COLO668 (cell line): ENCODE data around the gene PNLIP.

Experiments used
- DNase-seq: peaks from one replicate; lab custom pipeline; 2025; ENCODE audit not compliant: unreplicated experiment; lab: John Stamatoyannopoulos, UW

The PNLIP gene

DNA sequence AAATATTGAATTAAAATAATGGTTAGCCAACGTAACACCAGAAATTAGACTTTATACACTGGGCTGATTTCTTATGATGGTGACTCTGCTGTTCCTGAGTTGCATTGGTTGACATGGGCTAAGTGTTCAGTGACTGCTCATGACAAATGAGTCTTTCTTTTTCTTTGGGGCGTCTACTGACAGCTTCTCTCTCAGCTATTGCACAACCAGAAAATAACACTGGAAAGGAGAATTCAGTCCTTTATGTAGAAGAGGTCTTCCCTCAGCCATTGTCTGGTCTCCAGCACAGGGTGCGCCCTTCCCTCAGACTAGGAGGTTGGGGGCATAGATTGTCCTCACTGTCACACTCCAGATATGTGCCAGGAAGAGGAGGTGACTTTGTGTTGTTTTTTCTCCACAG is 21.6 kb downstream of the PNLIP start:
- no peak for DNase-seq

DNA sequence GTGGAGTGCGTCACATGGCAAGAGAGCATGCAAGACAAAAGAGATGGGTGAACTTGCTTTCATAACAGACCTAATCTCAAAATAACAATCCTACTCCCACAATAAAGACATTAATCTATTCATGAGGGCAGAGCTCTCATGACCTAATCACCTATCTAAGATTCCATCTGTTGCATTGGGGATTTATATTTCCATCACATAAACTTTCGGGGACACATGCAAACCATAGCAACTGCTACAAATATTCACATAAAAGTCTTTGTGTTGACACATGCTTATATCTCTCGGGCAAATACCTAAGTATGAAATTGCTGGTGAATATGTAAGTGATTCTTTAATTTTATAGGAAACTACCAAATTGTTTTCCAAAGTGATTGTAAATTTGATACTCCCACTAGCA is 29.1 kb downstream of the PNLIP start:
- DNase-seq: no peak

DNA sequence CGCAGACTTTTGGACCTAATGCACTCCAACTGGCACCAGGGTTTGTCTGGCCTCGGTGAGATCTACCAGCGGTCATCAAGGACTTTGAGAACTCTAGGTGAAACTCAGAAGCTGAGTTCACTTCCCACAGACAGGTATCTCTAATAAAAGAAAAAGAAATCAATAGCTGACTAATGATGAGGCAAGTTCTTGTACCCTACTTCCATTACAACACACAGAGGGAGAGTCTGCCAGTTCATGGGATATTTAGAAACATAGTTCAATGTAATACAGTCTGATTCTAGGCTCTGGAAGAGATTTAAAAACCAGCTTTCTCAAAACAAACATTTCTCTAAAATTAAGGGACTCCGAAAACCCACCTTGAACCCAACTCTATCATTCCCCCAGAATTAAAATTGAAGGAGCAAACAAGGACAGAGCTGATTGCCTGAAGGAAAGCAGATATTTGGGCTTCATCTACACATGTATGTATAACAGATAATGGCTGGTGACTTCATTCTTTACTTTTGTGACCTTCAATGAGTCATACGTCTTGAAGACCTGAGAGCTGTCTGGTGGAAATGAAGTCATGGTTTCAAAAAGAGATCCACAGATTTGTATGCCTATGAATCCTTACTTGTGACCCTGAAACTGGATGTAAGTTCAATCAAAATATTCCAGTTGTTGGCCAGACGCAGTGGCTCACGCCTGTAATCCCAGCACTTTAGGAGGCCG is 42.3 kb downstream of the PNLIP start:
- no peak for DNase-seq

DNA sequence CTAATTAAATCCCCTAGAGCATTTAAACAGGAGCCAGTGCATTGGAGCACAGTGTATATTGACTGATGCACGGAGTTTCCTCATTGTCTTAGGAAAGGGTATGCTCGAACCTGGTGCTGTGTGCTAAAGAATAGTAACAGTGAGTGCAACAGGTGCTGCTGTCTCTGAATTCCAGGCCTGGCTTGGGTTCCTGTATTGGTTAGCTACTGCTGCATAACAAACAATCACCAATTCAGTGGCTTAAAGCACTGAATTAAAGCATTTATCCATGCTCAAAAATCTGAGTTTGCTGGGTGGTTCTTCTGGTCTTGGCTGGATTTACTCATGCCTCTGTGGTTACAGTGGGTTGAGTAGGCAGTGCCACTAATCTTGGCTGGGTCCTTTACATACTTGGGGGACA is 43.3 kb downstream of the PNLIP start:
- no peak for DNase-seq

DNA sequence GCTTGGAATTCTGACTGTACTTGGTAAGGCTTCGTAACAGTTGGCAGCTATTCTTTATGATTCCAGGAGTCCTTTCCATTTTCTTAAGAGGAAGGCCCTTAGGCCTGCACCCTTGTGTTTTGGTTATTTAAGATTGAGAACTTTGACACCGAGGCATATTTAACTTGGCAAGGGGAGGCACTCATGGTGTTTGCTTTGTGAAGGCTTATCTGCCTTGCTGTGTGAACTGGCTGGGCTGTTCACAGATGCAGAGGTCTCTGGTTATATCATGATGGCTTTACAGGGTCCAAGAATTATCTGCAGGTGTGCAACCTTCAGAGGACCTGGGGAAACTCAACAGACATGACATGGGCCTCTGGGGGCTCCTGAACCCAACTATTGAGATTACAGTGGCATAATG is 44.2 kb downstream of the PNLIP start:
- DNase-seq: no peak

DNA sequence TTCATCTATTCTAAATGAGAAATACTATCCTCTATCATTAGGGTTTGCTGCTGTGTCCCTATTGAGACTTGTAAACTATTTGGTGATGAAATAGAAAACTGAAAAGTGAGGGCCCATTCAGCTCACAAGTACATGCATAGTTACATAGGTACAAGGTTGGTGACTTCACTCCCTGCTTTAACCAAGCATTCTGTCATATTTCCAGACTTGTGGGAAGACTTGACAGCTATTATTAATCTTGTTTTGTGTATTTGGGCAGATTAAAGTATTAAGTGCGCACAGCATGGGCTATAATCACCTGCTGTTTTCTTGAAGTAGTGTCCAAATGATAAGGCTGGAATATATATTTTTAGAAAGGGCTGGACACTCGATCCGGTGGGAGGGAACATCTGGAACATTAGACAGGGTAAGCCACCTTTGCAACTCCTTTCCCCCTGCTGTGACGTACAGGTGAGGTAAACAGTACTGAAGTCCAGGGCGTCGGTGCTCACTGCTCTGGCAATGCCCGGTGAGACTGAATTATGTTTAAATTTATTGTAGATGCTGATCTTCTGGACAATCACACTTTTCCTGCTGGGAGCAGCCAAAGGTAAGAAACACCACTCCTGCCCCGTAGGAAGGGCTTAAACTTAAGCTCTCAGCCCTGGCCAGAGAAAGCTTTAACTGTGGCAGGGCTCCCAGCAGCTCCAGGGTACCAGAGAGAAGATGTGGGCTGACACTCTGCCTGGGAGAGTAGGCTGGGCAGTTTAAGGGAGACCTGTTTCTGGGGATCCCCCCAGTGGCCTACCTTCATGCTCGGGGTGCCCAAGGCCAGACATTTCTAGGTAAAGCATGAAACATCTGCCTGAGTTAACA is 45.1 kb downstream of the PNLIP start, which contains the start of gene PNLIPRP1:
TSS of gene PNLIPRP1 (plus strand) at position 370 of the 855 bp plus-strand sequence. CDS start at position 541, 171 bp downstream.
- DNase-seq: no peak

DNA sequence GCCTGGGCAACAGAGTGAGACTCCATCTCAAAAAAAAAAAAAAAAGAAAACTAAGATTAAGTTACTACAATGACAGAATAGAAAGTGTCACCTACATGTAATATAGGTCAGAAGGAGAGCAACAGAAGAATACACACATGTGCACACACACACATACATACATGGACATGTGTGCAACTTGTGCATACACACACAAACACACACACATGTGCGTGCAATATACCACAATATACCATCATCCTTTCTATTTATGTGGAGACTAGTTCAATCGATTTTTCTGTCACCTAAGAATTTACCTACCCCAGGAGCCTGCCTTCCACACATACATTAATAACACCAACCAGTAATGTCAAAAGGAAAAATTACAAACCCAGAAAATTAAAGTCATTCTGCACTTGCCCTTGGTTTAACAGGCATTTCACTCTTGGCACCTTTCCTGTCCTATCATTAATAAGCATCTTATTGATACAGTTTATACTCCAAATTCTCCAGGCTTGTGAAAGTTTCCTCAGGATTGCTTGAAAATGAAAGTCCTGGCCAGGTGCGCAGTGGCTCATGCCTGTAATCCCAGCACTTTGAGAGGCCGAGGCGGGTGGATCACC is 47.5 kb downstream of the PNLIP start:
- no peak for DNase-seq

DNA sequence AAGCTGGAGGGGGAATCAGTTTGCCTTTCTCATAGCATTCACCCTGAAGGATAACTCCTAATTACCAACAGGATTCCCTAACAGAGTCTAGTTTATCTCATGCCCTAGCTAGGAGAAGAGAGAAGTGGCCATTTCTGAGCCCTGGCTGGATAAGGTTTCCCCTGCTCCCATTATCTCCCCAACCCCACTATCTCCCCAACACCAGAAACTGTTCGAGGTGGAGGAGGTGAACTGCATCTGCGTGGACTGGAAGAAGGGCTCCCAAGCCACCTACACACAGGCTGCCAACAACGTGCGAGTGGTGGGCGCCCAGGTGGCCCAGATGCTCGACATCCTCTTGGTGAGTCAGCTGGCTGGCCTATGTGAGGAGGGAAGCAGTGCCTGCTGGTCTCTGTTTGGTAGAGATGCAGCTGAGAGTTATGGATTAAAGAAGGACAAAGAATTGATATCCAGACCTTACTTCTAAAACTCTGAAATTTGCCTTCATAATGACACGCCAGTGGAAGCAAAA is 48.8 kb downstream of the PNLIP start:
- DNase-seq: no peak

DNA sequence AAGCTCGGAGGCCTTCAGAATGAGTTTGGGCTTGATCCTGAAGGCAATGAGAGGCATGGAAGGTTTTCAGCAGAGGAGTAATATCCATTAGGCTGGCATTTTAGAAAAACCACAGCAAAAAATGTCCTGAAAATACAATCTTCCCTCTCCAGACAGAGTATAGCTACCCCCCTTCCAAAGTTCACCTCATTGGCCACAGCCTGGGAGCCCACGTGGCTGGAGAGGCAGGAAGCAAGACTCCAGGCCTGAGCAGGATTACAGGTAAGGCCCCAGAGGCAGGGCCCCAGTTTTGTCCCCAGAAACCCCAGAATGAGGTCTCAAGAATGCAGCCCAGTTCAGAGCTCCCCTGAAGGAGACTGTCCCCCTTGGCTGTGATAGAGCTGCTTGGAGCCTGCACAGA is 50.3 kb downstream of the PNLIP start:
- DNase-seq: no peak

DNA sequence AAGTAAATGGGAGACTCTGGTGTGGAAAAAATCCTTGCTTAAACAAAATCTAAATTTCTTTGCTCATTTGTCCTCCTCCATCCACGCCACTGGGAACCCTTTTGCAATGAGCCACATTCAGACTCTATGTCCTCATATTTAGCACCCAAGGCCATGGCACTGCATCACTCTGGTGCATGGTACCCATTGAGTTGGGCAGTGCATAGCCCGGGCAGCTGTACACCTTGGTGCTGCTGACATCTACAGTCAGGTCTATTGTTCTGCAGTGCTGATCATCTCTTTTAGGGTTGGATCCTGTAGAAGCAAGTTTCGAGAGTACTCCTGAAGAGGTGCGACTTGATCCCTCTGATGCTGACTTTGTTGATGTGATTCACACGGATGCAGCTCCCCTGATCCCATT is 51.8 kb downstream of the PNLIP start:
- DNase-seq: no peak

DNA sequence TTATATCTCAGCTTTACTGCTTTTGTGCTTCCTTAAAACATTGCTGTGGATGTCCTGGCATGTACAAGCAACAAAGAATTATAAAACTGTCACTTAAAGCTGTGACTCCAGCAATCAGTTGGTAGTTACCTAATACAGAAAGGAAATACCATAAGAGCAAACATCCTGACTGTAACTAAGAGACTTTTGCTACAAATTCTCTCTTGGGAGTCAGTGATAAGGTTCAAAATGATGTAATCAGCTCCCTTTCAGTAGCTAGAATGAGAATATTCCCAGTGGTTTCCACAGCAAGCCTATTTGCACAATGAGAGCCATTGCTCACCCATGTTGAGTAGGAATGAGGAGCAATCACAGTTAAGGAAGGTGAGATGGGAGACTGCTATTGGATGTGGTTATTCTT is 52.6 kb downstream of the PNLIP start:
- DNase-seq: no peak

DNA sequence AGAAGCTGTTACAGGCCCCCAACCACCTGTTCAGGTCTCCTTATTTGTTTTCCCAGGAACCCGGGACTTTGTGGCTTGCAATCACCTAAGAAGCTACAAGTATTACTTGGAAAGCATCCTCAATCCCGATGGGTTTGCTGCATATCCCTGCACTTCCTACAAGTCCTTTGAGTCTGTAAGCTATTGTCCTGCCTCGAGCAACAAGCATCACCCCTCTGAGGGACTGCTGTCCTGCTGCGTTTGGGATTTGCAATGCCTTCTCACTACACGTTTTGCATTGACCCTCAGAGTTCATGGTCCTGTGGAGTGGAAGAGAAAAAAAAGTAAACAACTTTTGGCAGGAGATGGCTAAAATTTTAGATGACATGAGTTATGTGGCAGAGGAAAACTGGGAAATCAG is 54.3 kb downstream of the PNLIP start:
- DNase-seq: no peak

DNA sequence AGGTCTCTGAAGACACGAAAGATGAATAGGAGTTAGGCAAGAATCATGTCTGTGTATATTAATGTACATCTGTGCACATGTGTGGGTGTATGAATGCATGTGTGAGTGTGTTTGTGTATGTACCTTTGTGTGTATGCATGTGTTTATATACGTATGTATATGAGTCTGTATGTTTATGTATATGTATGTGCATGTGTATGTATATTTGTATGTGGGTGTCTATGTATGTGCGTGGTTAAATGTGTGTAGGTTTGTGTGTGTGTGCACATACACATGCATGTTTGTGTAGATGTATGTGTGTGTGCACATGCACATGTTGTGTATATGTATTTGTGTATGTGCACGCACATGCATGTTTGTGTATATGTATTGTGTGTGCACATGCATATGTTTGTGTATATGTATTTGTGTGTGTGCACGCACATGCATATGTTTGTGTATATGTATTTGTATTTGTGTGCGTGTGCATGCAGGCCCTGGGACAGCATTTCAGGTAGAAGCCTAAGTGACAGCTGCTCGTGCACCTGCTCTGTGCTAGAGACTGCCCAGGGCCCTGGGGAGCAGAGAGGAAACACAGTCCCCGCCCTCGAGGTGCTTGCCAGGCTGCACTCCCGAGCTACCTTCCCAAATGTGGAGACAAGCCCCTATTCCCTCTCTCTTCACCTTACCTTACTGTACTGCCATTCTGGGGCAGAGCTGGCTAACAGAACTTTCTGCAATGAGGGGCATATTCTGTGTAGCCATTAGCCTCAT is 57.1 kb downstream of the PNLIP start:
- DNase-seq: no peak

DNA sequence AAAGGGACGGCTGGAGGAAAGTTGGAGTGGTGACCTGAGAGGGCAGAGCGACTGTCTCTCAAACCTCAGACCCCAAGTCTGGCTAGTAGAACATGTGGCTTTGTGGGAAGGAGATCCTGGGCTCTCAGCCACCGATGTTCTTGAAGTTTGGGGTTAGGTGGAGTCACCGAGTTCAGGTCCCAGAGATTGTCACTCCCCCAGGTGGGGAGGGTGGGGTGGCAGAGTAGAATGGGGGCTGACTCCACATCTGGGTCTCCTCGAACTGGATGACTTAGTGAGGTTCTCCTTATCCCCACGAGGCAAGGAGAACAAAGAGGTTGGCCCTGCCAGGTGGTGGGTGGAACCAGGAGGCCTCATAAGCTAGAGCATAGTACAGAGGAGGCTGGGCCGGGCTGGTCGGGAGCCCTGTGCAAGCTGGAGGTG is 60.3 kb downstream of the PNLIP start:
- DNase-seq: no peak

DNA sequence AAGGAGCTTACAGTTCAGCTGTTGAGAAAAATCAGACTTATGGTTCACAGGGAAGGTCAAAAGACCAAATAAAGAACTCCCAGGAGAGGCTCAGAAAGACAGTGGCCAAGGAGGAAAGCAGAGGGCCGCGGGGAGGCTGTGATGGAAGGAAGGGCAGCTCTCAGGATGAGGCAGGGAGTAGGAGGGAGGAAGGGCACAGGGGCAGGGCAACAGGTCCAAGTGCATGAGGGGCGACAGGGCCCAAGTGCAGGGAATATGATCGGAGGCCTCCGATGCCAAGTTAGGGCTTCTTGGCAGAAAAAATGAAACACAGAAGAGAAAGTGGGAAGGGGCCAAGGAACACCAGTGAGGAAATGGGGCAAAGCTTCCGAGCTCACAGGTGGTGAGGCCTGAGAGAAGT is 61.6 kb downstream of the PNLIP start:
- DNase-seq: no peak

DNA sequence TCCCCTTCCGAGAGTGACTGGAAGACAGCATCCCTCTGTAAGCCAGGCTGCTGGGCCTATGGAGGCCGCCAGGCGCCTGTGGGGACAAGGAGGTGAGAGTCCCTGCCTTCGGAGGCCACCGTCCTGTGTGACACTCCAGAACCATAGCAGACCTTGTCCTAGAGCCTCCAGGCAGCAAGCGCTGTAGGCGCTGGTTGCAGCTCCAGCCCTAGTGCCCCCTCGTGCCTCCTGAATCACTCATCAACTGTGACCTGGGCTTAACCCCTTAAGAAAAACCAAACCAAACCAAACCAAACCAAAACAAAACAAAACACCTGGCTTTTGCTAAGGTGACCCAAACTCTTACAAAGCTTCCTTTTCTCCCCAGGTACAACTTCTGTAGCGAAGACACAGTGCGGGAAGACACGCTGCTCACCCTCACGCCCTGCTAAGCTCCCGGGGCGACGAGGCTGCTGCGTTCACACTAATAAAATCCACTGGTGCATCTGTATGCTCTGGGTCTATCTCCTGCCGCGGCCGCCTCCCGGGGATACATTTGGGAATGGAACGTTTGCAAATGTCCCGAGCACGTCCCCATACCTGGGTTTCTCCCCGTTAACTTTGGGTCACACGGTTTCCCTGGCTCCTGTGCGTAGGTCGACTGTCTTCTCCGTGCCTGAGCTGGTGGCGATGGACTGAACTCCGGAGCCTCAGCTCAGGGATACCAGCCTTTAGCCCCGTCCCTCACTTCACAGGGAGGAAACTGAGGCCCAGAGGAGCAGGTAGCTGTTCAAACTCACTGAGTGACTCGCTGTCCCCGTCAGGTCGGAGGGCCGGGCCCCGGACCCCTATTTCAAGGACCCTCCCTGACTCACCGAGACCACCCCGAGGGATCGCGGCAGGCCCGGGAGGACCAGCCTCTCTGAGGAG is 63.2 kb downstream of the PNLIP start:
- no peak for DNase-seq

DNA sequence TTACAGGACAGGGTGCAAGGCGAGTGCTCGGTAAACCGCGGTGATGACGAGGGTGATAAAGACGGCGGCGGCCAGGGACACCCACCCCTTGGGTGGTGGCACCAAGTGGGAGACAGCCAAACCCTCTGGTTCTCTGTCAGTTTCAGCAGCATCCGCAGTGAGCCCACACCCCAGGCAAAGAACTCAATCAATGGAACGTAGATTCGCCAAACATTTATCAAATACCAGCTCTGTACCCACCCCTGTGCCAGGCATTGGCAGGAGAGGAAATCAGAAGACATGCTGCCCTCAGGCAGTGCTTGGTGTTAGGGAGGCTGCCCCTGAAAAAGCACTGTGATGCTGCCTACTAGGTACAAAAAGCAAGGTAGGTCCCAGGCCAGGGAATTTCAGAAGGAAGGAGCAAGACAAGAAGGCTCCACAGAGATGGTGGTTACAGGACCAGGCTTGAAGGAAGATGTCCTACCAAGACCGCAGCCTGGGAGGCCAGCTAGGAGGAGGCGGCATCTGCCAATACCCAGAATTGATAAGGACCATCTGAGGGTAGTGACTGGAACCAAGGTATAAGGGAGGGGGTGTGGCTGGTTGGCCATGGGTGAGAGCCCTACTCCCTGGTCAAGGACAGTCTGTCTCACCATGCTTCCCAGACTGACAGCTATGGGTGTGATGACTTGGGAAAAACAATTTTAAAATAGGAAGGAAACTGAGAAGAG is 64.9 kb downstream of the PNLIP start:
- DNase-seq: no peak

DNA sequence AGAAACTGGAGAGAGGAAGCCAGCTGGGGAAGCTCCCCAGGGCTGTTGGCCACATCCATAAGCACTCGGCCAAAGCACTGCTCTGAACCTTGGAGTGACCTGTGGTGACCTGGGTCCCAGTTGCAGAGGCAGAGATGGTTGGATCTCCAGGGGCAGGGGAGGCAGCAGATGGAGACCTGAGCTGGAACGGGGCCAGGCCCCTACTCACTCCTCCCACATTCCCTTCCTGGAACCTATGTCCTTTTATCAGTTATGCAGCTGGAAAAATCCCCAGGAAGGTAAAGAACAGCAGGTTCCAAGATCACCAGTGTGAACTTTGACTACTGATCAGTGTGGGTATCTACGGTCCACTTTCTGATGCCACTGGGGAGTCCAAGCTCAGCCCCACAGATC is 65.4 kb downstream of the PNLIP start:
- DNase-seq: no peak

DNA sequence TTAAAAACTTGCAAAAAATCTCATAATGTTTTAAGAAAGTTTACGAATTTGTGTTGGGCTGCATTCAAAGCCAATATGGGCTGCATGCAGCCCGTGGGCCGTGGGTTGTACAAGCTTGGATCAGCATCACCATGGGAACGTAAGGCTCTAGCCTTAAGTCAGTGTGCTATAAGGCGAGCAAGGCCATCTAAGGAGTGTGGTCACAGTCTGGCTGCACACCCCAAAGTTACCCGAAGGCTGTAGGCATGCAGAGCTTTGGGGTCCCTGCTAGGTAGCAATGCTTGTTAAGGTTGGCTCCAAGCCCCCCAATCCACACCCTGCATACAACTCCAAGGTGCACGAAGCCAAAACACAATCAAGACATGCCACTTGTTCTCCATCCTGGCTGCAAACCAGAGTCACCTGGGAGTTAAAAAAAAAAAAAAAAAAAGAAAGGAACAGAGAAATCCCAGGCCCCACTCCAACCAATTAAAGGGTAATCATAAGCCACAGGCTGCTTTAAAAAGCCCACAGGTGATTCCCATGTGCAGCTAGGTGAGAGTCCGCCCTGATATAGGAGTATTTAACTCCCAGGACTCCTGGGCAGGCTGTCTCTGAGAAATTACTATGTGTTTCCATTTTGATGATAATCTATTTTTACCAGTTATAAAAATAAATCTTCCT is 66.5 kb downstream of the PNLIP start:
- DNase-seq: no peak
